DND-41 (cell line): ENCODE measurements around the gene FRYL.

Experiments used
- ATAC-seq: fragments of 200-7000 bp; cut with Tn5 transposase; 3 replicates; pipeline ENCODE4 v1.9.1; 2021; ENCODE audit warnings: low read depth; ENCODE audit not compliant: insufficient read depth
- DNase-seq: peaks from one replicate; pipeline ENCODE4 v3.0.0-alpha.2; 2020
- H2AFZ ChIP-seq: 2 replicates; pipeline ENCODE4 v1.6.0; 2012; ENCODE audit warnings: low read depth, low read length
- H3K27ac ChIP-seq: 2 replicates; pipeline ENCODE4 v1.5.1; 2012; ENCODE audit warnings: low read length, inconsistent platforms
- H3K27me3 ChIP-seq: fragments of 200-600 bp; sonication (generic); 2 replicates; pipeline ENCODE4 v1.6.0; 2012; ENCODE audit warnings: low read length, mild to moderate bottlenecking, inconsistent platforms; ENCODE audit not compliant: insufficient read depth, poor library complexity
- H3K36me3 ChIP-seq: 2 replicates; pipeline ENCODE4 v1.5.1; 2012; ENCODE audit warnings: low read length, inconsistent platforms; ENCODE audit not compliant: insufficient read depth
- H3K4me1 ChIP-seq: 2 replicates; pipeline ENCODE4 v1.5.1; 2012; ENCODE audit warnings: mild to moderate bottlenecking, low read length; ENCODE audit not compliant: insufficient read depth
- H3K4me2 ChIP-seq: 2 replicates; pipeline ENCODE4 v1.6.0; 2012; ENCODE audit warnings: mild to moderate bottlenecking, moderate library complexity, low read length, inconsistent platforms; ENCODE audit not compliant: insufficient read depth
- H3K4me3 ChIP-seq, 2 experiments: fragments of 200-600 bp in 1 of 2; shearing (Covaris generic) in 1 of 2; 2 replicates each; pipeline ENCODE4 v1.5.1; 2012 to 2016; ENCODE audit warnings: inconsistent platforms in 2 of 2, low read length in 2 of 2, mild to moderate bottlenecking in 2 of 2, low read depth in 1 of 2, moderate library complexity in 1 of 2
- H3K79me2 ChIP-seq: 2 replicates; pipeline ENCODE4 v1.6.0; 2012; ENCODE audit warnings: low read length, inconsistent platforms; ENCODE audit not compliant: insufficient read depth
- H3K9ac ChIP-seq: 2 replicates; pipeline ENCODE4 v1.6.0; 2012; ENCODE audit warnings: low read depth, mild to moderate bottlenecking, inconsistent platforms, low read length, moderate library complexity
- H3K9me3 ChIP-seq: 2 replicates; pipeline ENCODE4 v1.5.1; 2012; ENCODE audit warnings: low read length, moderate library complexity, mild to moderate bottlenecking, inconsistent platforms; ENCODE audit not compliant: insufficient read depth, severe bottlenecking
- H4K20me1 ChIP-seq: 2 replicates; pipeline ENCODE4 v1.6.0; 2012; ENCODE audit warnings: low read length; ENCODE audit not compliant: insufficient read depth
- EZH2 ChIP-seq: IDR thresholded peaks from 3 replicates; pipeline ENCODE4 v1.6.1; 2012; ENCODE audit warnings: borderline replicate concordance, low read depth, mild to moderate bottlenecking, moderate library complexity, low read length, inconsistent platforms; ENCODE audit not compliant: severe bottlenecking
- TF ChIP-seq, protein P1 (sequence below): IDR thresholded peaks from 2 replicates; pipeline ENCODE4 v1.5.1; 2012; ENCODE audit warnings: borderline replicate concordance, low read length, moderate library complexity, mild to moderate bottlenecking; ENCODE audit not compliant: poor library complexity, severe bottlenecking; ENCODE audit errors: extremely low read depth

The FRYL gene

DNA sequence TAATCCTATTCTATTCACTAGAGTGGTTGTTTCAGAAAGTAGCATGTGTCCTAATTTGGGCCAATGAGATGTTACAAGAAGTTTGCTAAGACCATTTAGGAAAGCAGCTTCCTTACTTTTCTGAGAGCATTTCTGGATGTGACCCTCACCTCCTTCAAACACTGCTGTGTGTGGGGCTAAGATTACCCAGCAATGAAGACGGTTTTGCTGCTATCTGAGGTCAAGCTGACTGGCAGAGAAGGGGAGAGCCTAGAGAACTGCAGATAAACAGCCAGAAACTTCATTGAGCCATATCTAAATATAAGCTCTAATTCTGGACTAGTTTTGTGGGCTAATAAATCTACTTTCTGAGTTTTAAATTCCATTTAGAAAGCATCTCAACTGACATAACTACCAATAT lies 253.7 kb downstream of the FRYL start:
- Histone ChIP-seq H3K27ac (no peak overlapping the region), H3K9me3 (no peaks in the 10 kb centered on the region), H4K20me1 (no peaks in the 10 kb centered on the region), H3K4me2 (no peak overlapping the region), H3K27me3 (no peaks in the 10 kb centered on the region), H3K36me3 (peaks cover 89% of the 10 kb centered on the region), H3K9ac (no peak overlapping the region), H3K4me3 (no peak overlapping the region), H3K79me2 (no peaks in the 10 kb centered on the region), H2AFZ (no peak overlapping the region), H3K4me1 (no peaks in the 10 kb centered on the region)
- DNase-seq (no peak), ATAC-seq (no peak)
- TF ChIP-seq, protein P1, sequence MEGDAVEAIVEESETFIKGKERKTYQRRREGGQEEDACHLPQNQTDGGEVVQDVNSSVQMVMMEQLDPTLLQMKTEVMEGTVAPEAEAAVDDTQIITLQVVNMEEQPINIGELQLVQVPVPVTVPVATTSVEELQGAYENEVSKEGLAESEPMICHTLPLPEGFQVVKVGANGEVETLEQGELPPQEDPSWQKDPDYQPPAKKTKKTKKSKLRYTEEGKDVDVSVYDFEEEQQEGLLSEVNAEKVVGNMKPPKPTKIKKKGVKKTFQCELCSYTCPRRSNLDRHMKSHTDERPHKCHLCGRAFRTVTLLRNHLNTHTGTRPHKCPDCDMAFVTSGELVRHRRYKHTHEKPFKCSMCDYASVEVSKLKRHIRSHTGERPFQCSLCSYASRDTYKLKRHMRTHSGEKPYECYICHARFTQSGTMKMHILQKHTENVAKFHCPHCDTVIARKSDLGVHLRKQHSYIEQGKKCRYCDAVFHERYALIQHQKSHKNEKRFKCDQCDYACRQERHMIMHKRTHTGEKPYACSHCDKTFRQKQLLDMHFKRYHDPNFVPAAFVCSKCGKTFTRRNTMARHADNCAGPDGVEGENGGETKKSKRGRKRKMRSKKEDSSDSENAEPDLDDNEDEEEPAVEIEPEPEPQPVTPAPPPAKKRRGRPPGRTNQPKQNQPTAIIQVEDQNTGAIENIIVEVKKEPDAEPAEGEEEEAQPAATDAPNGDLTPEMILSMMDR = no peak
- TF ChIP-seq EZH2 = no peak

DNA sequence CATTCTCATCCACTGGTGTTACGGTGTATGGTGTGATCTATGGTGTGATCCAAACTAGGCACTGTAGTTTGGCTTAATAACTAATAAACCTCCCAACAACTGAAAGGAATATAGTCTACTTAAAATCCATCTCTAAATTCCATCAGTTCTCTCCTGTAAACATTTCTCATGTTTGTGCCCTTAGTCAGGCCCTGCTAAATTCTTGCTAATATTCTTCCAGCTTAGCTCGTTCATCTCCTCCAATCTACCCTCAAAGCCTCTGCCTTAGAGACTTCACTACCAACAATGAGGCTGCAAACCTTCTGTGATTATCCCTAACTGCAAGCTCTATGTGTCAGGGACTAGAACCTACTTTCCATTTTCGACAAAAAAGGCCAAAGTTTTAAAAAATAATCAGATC lies 261.9 kb downstream of the FRYL start:
- Histone ChIP-seq H3K79me2 (no peaks in the 10 kb centered on the region), H2AFZ (no peak overlapping the region), H3K9me3 (no peaks in the 10 kb centered on the region), H3K4me1 (no peaks in the 10 kb centered on the region), H3K9ac (no peak overlapping the region), H3K4me3 (no peak overlapping the region), H3K4me2 (no peak overlapping the region), H4K20me1 (no peaks in the 10 kb centered on the region), H3K36me3 (peaks cover 76% of the 10 kb centered on the region), H3K27me3 (no peaks in the 10 kb centered on the region), H3K27ac (no peak overlapping the region)
- DNase-seq = no peak
- ATAC-seq = no peak
- TF ChIP-seq EZH2 = no peak
- TF ChIP-seq, protein P1 = no peak

DNA sequence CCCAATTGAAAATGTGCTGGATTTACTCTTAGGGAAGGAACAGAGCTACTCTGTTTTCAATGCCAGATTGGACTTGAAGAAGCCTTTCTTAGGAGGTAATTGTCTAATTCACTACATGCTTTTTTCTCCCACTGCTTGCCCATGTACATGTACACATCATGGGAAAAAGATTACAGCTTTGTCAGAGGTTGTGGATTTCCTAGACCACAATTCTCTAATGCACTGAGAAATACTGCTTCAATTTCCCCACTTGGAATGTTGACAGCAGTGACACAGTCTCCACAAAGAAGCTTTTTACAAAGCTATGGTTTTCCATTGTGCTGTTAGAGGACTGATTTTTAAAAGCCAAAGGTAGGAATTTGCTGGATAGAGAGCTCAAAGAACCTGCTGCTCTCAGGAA lies 270.5 kb downstream of the FRYL start:
- Histone ChIP-seq H3K27me3 (no peaks in the 10 kb centered on the region), H3K36me3 (peaks cover 88% of the 10 kb centered on the region), H4K20me1 (no peaks in the 10 kb centered on the region), H3K4me1 (no peaks in the 10 kb centered on the region), H3K4me2 (no peak overlapping the region), H3K27ac (no peak overlapping the region), H3K4me3 (no peak overlapping the region), H3K9me3 (no peaks in the 10 kb centered on the region), H3K79me2 (no peaks in the 10 kb centered on the region), H3K9ac (no peak overlapping the region), H2AFZ (no peak overlapping the region)
- ATAC-seq (no peak), DNase-seq (no peak)
- TF ChIP-seq EZH2 = no peak
- TF ChIP-seq, protein P1 = no peak

DNA sequence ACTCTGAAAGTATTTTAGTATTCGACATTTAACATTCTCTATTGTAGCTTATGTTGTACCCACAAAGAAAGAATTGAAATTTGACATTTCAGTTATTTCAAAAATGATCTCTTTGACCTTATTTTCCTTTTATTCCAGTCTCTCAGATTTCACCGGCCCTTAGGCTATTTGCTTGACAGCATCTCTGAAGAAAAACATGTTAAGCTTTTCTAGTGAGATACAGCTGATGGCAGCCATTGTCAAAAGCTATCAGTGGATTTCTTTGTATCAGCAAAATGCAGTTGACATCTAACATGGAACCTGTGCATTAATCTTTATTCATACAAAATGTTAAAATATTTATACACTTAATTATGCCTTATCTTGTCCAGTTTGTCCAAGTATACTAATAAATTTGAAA lies 273.4 kb downstream of the FRYL start:
- no peak for ATAC-seq
- Histone ChIP-seq H2AFZ (no peak overlapping the region), H3K4me3 (no peak overlapping the region), H3K9ac (no peak overlapping the region), H3K4me2 (no peak overlapping the region), H3K4me1 (no peaks in the 10 kb centered on the region), H4K20me1 (no peaks in the 10 kb centered on the region), H3K9me3 (no peaks in the 10 kb centered on the region), H3K36me3 (peaks cover 83% of the 10 kb centered on the region), H3K79me2 (no peaks in the 10 kb centered on the region), H3K27me3 (no peaks in the 10 kb centered on the region), H3K27ac (no peak overlapping the region)
- TF ChIP-seq, protein P1 = no peak
- TF ChIP-seq EZH2 = no peak
- no peak for DNase-seq
